Measurements from ENCODE around the gene ZNF516. TPM values are rescaled to one million over a fixed set of nuclear protein-coding genes. Genes with fewer than 3 reads are reported as not detected.

ZNF516 gene
- total and polyA plus RNA-seq, 2 of the 13 experiments (the other 11 are each of a cell fraction or from before 2014, with no cell fraction given) = 16.6 to 18.7 TPM

GRCh38 chr18:76379226-76380126 is 115.6 kb downstream of the ZNF516 start:
- DNase-seq (ENCODE audit: low spot score) (no peak), FAIRE-seq (no peak), ATAC-seq (no peak)
- Histone ChIP-seq H3K9me3 (ENCODE audit: low read length) (no peaks in the 10 kb centered on the region), H3K79me2 (ENCODE audit: insufficient read depth, low read length) (peaks cover 21% of the 10 kb centered on the region), H3K4me1 (ENCODE audit: insufficient read depth, low read length) (peaks cover 25% of the 10 kb centered on the region), H3K36me3 (replicated peaks in 1 of 2; ENCODE audit: control insufficient read depth in 1 of 2, insufficient read depth in 2 of 2, low read length in 2 of 2) (peaks cover 22 to 41% of the 10 kb centered on the region in 2 experiments), H3K4me2 (ENCODE audit: low read depth, low read length) (no peak overlapping the region), H3K9ac (ENCODE audit: insufficient read depth, low read depth, low read length) (no peak overlapping the region), H3K4me3 (replicated peaks in 1 of 3; ENCODE audit: insufficient read depth in 1 of 3, low read depth in 2 of 3, low read length in 3 of 3) (no peak overlapping the region), H3K27me3 (ENCODE audit: control insufficient read depth in 1 of 2, insufficient read depth in 2 of 2, low read length in 2 of 2) (no peaks in the 10 kb centered on the region; a peak in 1 of 5 replicates), H3K27ac (ENCODE audit: extremely low read length, insufficient read depth, low read length) (no peak overlapping the region), H2AFZ (ENCODE audit: low read length) (no peak overlapping the region), H4K20me1 (ENCODE audit: insufficient read depth, low read length) (peaks cover 35% of the 10 kb centered on the region)
- TF ChIP-seq ZNF652 (CRISPR knock-in tag; IDR thresholded peaks at IDR 0.05; ENCODE audit: borderline replicate concordance, low read depth) (no peak), PHB2 (IDR thresholded peaks at IDR 0.05; ENCODE audit: partially characterized antibody) (no peak), ZNF407 (CRISPR knock-in tag; IDR thresholded peaks at IDR 0.05; ENCODE audit: not compliant biosample characterization) (no peak), JUND (CRISPR knock-in tag; IDR thresholded peaks at IDR 0.05) (no peak), ZFX (CRISPR knock-in tag; IDR thresholded peaks at IDR 0.05; ENCODE audit: low read depth) (no peak), PHF8 (CRISPR knock-in tag; IDR thresholded peaks at IDR 0.05) (no peak), RBM39 (IDR thresholded peaks at IDR 0.05; ENCODE audit: low read depth, low read length, poor library complexity, severe bottlenecking) (no peak), HDAC1 (CRISPR knock-in tag; IDR thresholded peaks at IDR 0.05) (no peak), AGO2 (optimal IDR thresholded peaks at IDR 0.05; ENCODE audit: low read depth, low read length) (no peak), SMARCC2 (IDR thresholded peaks at IDR 0.05) (no peak), MAFK (conservative IDR thresholded peaks at IDR 0.05 in 1 of 2, IDR thresholded peaks at IDR 0.05 in 1 of 2; ENCODE audit: low read length in 2 of 2) (no peak)
- TF ChIP-seq, protein P1, sequence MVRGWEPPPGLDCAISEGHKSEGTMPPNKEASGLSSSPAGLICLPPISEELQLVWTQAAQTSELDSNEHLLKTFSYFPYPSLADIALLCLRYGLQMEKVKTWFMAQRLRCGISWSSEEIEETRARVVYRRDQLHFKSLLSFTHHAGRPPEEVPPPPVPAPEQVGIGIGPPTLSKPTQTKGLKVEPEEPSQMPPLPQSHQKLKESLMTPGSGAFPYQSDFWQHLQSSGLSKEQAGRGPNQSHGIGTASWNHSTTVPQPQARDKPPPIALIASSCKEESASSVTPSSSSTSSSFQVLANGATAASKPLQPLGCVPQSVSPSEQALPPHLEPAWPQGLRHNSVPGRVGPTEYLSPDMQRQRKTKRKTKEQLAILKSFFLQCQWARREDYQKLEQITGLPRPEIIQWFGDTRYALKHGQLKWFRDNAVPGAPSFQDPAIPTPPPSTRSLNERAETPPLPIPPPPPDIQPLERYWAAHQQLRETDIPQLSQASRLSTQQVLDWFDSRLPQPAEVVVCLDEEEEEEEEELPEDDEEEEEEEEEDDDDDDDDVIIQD (CRISPR knock-in tag; IDR thresholded peaks at IDR 0.05; ENCODE audit: low read depth) = no peak
- POLR2A ChIA-PET = no interaction called here
- TSS peak; percentile 19 for BruUV-seq (replicated peaks)
- in situ Hi-C loops (cut with HindIII; ENCODE audit: extremely low pct_ligation_motif_present, low pct_unique_long_range_greater_than_20kb) (no loop called here), intact Hi-C loops (cut with micrococcal nuclease; ENCODE audit: unreplicated experiment) (no loop called here)
- 98% methylated on average over 25 of the region's 53 CpGs for WGBS (ENCODE audit: low lambda C conversion rate)
- CTCF ChIA-PET (ENCODE audit: low intra/inter-chr PET ratio, low total read pairs) = no interaction called here
